ENCODE measurements around the gene GLCCI1. TPM values are rescaled to one million over a fixed set of nuclear protein-coding genes. Genes with fewer than 3 reads are reported as not detected.

The GLCCI1 gene
- total RNA-seq, 1 donor from 2014 or later, result 2.1 TPM

GRCh38 chr7:7959979-7960670 is 8.5 kb upstream of the GLCCI1 start:
- FAIRE-seq (no peak), DNase-seq (ENCODE audit: low read depth) (no peak)
- Histone ChIP-seq H3K27me3 (ENCODE audit: control insufficient read depth, insufficient read depth, low read length) (no peaks in the 10 kb centered on the region), H3K4me3 (ENCODE audit: low read depth, low read length) (no peak overlapping the region), H3K36me3 (ENCODE audit: control insufficient read depth, insufficient read depth, low read length) (no peaks in the 10 kb centered on the region)
- TF ChIP-seq CTCF (IDR thresholded peaks at IDR 0.05; ENCODE audit: insufficient read depth, low read length, severe bottlenecking), result no peak

GRCh38 chr7:7962851-7963250 is 5.7 kb upstream of the GLCCI1 start:
- DNase-seq (ENCODE audit: low read depth), result no peak
- no peak for TF ChIP-seq CTCF (IDR thresholded peaks at IDR 0.05; ENCODE audit: insufficient read depth, low read length, severe bottlenecking)
- Histone ChIP-seq H3K27me3 (ENCODE audit: control insufficient read depth, insufficient read depth, low read length) (no peaks in the 10 kb centered on the region), H3K4me3 (ENCODE audit: low read depth, low read length) (no peak overlapping the region), H3K36me3 (ENCODE audit: control insufficient read depth, insufficient read depth, low read length) (no peaks in the 10 kb centered on the region)
- FAIRE-seq, result peak; percentile 28

- Histone ChIP-seq H3K36me3 (ENCODE audit: control insufficient read depth, insufficient read depth, low read length) (no peaks in the 10 kb centered on the region), H3K4me3 (ENCODE audit: low read depth, low read length) (no peak overlapping the region), H3K27me3 (ENCODE audit: control insufficient read depth, insufficient read depth, low read length) (no peaks in the 10 kb centered on the region)
- DNase-seq (ENCODE audit: low read depth) (no peak), FAIRE-seq (no peak)
- no peak for TF ChIP-seq CTCF (IDR thresholded peaks at IDR 0.05; ENCODE audit: insufficient read depth, low read length, severe bottlenecking)
These were observed 4.3 kb upstream of the GLCCI1 start for GRCh38 chr7:7964250-7964649.

GRCh38 chr7:7964691-7965090 is 3.9 kb upstream of the GLCCI1 start:
- Histone ChIP-seq H3K36me3 (ENCODE audit: control insufficient read depth, insufficient read depth, low read length) (no peaks in the 10 kb centered on the region), H3K4me3 (ENCODE audit: low read depth, low read length) (no peak overlapping the region), H3K27me3 (ENCODE audit: control insufficient read depth, insufficient read depth, low read length) (no peaks in the 10 kb centered on the region)
- DNase-seq (ENCODE audit: low read depth) (no peak), FAIRE-seq (no peak)
- no peak for TF ChIP-seq CTCF (IDR thresholded peaks at IDR 0.05; ENCODE audit: insufficient read depth, low read length, severe bottlenecking)

GRCh38 chr7:7965301-7965700 is 3.3 kb upstream of the GLCCI1 start:
- no peak for TF ChIP-seq CTCF (IDR thresholded peaks at IDR 0.05; ENCODE audit: insufficient read depth, low read length, severe bottlenecking)
- DNase-seq (ENCODE audit: low read depth) (no peak), FAIRE-seq (no peak)
- Histone ChIP-seq H3K4me3 (ENCODE audit: low read depth, low read length) (no peak overlapping the region), H3K36me3 (ENCODE audit: control insufficient read depth, insufficient read depth, low read length) (no peaks in the 10 kb centered on the region), H3K27me3 (ENCODE audit: control insufficient read depth, insufficient read depth, low read length) (no peaks in the 10 kb centered on the region)

Measured in bronchial epithelial cell (primary cell).